Esophagus (tissue), 2 donors: ENCODE measurements around the gene PEAK1. TPM values are rescaled to one million over a fixed set of nuclear protein-coding genes. Genes with fewer than 3 reads are reported as not detected.

Experiments
- H3K27ac ChIP-seq, 2 donors: one replicate each; pipeline ENCODE4 v1.5.1; 2013; ENCODE audit warnings: low read depth in 2 of 2, mild to moderate bottlenecking in 2 of 2, inconsistent platforms in 1 of 2, low read length in 1 of 2, moderate library complexity in 1 of 2
- H3K27me3 ChIP-seq, 2 donors: one replicate each; pipeline ENCODE4 v1.6.1; 2013; ENCODE audit warnings: low read length in 2 of 2, control low read depth in 1 of 2, mild to moderate bottlenecking in 1 of 2; ENCODE audit not compliant: insufficient read depth in 2 of 2, control insufficient read depth in 1 of 2
- H3K36me3 ChIP-seq, 2 donors: one replicate each; pipeline ENCODE4 v1.6.1; 2013; ENCODE audit warnings: low read length in 1 of 2; ENCODE audit not compliant: control insufficient read depth in 2 of 2, insufficient read depth in 2 of 2
- H3K4me1 ChIP-seq, 2 donors: one replicate each; pipeline ENCODE4 v1.6.1; 2013; ENCODE audit warnings: low read length in 1 of 2; ENCODE audit not compliant: control insufficient read depth in 2 of 2, insufficient read depth in 2 of 2
- H3K4me3 ChIP-seq, 2 donors: one replicate each; pipeline ENCODE4 v1.5.1; 2013; ENCODE audit warnings: low read length in 2 of 2, mild to moderate bottlenecking in 2 of 2, low read depth in 1 of 2, moderate library complexity in 1 of 2
- H3K9me3 ChIP-seq, 2 donors: one replicate each; pipeline ENCODE4 v1.6.1; 2013; ENCODE audit warnings: mild to moderate bottlenecking in 2 of 2, low read depth in 1 of 2, low read length in 1 of 2, moderate library complexity in 1 of 2; ENCODE audit not compliant: control insufficient read depth in 2 of 2, insufficient read depth in 1 of 2
- WGBS, 2 donors: extraction: QIAGEN DNeasy Blood & Tissue Kit; methylation state at CpG; one replicate each; pipeline ENCODE4 v1.1.7; 2013; 5-methylcytosine and 5-hydroxymethylcytosine counted together
- polyA plus RNA-seq, 2 donors: library from polyadenylated mRNA; stranded (reverse); fragments of 200-250 nt; gene quantifications; one replicate each; pipeline ENCODE4 v1.2.3, GENCODE V29; 2013
- donor health status: healthy with polysubstance abuse.
- donor health status: Bipolar disorder and iron deficiency.

Gene PEAK1
- polyA plus RNA-seq, 2 donors, result 1.9 to 3.6 TPM

DNA sequence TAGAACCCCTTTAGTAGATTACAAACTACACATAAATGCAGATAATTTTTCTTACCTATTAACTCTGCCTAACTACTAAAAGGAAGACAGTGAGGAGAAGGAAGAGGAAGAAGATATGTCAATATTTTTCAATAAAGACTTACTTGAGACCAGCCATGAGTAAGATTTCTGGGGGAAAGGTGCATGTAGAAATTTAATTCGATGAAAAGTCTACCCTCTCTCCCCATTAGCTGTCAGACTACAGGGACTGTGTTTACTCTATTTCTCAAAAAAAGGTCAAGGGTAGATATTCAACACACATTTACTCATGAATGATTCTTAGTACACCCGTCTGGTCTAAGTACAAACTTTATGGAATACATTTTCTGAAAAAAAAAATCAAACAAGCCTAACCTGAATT lies 355.8 kb downstream of the PEAK1 start:
- Histone ChIP-seq H3K4me3 (no peak overlapping the region), H3K9me3 (no peaks in the 10 kb centered on the region), H3K4me1 (no peaks in the 10 kb centered on the region), H3K36me3 (no peaks in the 10 kb centered on the region), H3K27me3 (no peaks in the 10 kb centered on the region), H3K27ac (no peak overlapping the region)
- WGBS, 2 donors, result 51 to 77% methylated on average over 2 of the region's 2 CpGs

DNA sequence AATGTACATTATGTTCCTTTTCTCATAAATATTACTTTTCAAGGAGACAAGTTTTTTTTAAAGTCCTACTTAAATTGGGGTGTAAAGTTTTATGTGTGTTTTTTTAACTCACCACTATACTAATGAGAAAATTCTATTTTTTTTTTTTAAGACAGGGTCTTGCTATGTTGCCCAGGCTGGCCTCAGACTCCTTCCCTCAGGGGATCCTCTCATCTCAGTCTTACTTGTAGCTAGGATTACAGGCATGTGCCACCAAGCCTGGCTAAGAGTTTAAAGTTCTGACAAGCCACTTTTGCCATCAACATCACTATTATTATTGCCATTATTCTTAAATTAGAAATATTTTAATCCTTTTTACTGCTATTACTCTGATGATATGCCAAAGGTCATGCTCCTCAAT lies 356.7 kb downstream of the PEAK1 start:
- Histone ChIP-seq H3K27ac (no peak overlapping the region), H3K4me3 (no peak overlapping the region), H3K27me3 (no peaks in the 10 kb centered on the region), H3K9me3 (no peaks in the 10 kb centered on the region), H3K4me1 (no peaks in the 10 kb centered on the region), H3K36me3 (no peaks in the 10 kb centered on the region)

DNA sequence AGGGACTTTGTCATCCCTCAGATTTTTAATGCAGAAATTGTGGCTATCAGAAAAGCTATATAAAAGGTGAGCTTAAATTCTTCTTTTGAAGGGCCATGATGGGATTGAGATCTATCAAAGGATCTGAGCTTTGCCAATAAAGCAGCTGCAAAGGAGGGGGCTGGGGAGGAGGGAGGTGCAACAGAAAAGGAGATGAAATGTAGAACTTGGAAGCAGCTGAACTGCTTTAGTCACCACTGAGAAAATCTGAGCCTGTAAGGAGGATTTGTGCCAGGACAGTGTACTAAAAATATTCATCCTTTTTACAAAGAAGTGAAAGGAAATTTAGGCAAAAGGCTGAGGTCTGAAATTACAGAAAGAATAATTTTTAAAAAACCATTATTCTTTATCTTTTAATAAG lies 359.4 kb downstream of the PEAK1 start:
- H3K36me3 ChIP-seq, result no peaks in the 10 kb centered on the region
- no peaks in the 10 kb centered on the region for H3K27me3 ChIP-seq
- H3K4me3 ChIP-seq, result no peak overlapping the region
- no peaks in the 10 kb centered on the region for H3K9me3 ChIP-seq
- no peaks in the 10 kb centered on the region for H3K4me1 ChIP-seq
- H3K27ac ChIP-seq, result no peak overlapping the region

DNA sequence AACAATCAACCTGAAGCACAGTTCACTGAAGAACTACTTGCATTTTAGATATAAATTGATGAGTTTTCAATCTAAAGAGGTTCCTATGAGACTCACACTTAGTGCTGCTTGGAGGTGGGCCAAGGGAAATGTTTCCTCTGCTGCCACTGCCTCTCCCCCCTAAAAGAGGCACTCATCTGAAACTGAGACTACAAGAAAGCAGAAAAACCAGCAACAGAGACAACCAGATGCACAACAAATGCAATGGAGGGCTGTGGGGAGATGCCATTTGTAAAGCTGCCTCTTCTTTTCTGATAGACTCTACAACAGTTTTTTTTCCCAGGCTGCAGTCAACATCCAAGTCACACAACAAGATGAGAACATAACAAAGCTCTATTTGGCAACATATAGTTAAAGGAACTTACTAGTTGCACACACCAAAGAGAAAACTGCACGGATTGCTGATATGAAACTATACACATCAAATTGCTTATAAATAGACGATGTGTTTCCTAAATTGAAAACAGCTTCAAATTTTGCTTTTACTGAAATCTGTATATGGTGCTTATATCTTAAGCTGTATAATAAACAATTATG lies 360.0 kb downstream of the PEAK1 start:
- no peaks in the 10 kb centered on the region for H3K27me3 ChIP-seq
- H3K4me1 ChIP-seq, result no peaks in the 10 kb centered on the region
- H3K4me3 ChIP-seq, result no peak overlapping the region
- H3K9me3 ChIP-seq, result no peaks in the 10 kb centered on the region
- H3K36me3 ChIP-seq, result no peaks in the 10 kb centered on the region
- H3K27ac ChIP-seq, result no peak overlapping the region
- WGBS, 2 donors, result 31 to 39% methylated on average over 2 of the region's 2 CpGs

DNA sequence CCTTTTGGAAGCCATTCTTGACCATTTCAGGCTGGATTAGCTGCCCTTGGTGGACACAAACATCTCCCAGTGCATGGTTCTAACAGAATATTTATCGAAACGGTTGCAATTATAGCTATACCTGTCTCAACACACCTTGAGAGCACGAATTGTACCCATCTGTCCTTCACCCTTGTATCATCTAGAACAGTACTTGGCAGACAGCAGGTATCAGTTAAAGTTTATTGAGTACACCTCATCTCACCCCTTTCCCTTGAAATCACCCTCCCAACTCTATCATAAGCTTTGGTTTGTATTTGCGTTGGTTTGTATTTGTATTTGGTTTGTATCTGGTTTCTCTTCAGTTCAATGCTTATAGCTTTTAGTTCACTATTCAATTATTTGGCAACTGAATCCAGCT lies 361.4 kb downstream of the PEAK1 start:
- Histone ChIP-seq H3K27me3 (no peaks in the 10 kb centered on the region), H3K4me3 (no peak overlapping the region), H3K27ac (no peak overlapping the region), H3K36me3 (no peaks in the 10 kb centered on the region), H3K4me1 (no peaks in the 10 kb centered on the region), H3K9me3 (no peaks in the 10 kb centered on the region)
- 90 to 95% methylated on average over 4 of the region's 4 CpGs for WGBS, 2 donors

DNA sequence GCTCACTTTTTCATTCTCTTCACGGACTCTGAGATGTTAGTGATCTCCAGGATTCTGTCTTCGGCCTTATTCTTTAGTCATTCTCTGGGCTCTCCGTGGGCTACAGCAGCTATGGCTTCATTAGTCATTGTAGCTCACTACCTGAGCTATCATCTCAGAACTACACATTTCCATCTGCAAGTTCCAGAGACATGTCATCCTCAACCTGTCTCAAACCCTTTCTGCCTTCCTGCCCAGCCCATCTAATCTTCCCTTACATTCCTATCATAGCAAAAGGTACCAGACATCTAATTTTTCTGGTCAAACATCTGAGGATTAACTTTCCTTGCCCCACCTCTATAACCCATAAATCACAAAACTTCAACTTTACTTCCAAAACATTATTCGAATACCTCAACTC lies 362.2 kb downstream of the PEAK1 start:
- Histone ChIP-seq H3K4me3 (no peak overlapping the region), H3K9me3 (no peaks in the 10 kb centered on the region), H3K27ac (no peak overlapping the region), H3K4me1 (no peaks in the 10 kb centered on the region), H3K27me3 (no peaks in the 10 kb centered on the region), H3K36me3 (peaks cover 0 to 2% of the 10 kb centered on the region in 2 donors)
- WGBS, 2 donors, result 88 to 90% methylated on average over 4 of the region's 4 CpGs

DNA sequence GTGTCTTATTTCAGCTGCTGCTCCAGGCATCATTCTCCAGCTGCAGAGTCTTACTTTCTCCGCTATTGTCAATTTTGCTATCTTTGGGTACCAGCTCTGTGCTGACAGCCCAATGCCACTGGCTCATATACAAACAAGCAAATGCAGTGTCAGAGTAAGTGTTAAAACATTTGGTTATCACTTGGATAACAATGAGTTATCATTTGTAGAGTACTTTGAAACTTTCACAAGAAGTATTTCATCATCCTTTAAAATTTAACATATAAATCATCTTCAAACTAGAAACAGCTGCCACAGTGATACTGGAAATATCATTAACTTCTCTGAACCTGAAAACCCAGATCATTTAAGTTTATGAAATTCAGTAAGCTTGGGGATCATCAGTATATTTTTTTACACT lies 362.8 kb downstream of the PEAK1 start:
- 94% methylated on average over 1 of the region's 1 CpG for WGBS, 2 donors
- H3K4me1 ChIP-seq, result no peaks in the 10 kb centered on the region

DNA sequence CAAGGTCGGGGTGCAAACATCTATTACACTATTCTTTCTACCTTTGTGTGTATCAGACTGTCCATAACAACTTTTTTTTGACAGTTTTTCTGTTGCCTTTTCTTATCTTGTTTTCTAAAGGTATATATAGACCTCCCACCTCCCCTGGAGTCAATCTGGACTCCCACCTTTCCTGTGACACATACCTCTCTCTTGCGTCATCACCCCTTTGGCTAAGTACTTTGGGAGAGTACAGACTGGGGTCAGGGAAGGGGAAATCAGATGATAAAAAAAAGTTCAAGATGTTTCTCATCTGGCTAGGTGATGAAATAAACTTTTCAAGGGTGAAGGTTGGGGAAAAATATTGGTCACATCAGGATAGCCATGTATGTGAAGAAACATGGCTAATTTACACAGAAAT lies 366.2 kb downstream of the PEAK1 start:
- no peak overlapping the region for H3K27ac ChIP-seq
- peaks cover 0 to 4% of the 10 kb centered on the region in 2 donors for H3K36me3 ChIP-seq
- no peaks in the 10 kb centered on the region for H3K9me3 ChIP-seq
- no peaks in the 10 kb centered on the region for H3K27me3 ChIP-seq
- 92 to 97% methylated on average over 2 of the region's 2 CpGs for WGBS, 2 donors
- no peaks in the 10 kb centered on the region for H3K4me1 ChIP-seq
- H3K4me3 ChIP-seq, result no peak overlapping the region

More for the DNA sequence above, 362.8 kb downstream of the PEAK1 start:
- H3K27ac ChIP-seq, result no peak overlapping the region
- H3K9me3 ChIP-seq, result no peaks in the 10 kb centered on the region
- no peaks in the 10 kb centered on the region for H3K27me3 ChIP-seq
- H3K4me3 ChIP-seq, result no peak overlapping the region
- peaks cover 0 to 4% of the 10 kb centered on the region in 2 donors for H3K36me3 ChIP-seq

DNA sequence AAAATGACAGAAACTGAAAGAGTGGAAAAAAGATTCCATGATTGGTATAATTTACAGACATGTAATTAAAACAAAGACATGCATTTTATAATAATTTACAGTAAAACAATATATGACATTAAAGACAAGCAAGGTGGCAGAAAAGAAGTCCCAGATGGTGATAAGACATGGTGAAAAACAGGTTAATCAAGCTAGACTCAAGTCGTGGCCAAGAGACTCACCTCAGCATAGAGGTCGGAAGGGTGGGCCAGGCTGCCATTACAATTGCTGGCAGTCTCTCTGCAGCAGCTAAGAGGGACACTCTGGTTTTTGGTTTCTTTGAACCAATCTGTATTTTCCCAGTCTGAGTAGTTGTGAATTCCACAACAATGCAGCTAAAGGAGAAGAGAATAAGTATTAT lies 367.3 kb downstream of the PEAK1 start:
- Histone ChIP-seq H3K27me3 (no peaks in the 10 kb centered on the region), H3K4me1 (no peaks in the 10 kb centered on the region), H3K36me3 (peaks cover 0 to 4% of the 10 kb centered on the region in 2 donors), H3K27ac (no peak overlapping the region), H3K4me3 (no peak overlapping the region), H3K9me3 (no peaks in the 10 kb centered on the region)
- WGBS, 2 donors, result 49 to 53% methylated on average over 2 of the region's 2 CpGs
